Stimulated activated CD4-positive, alpha-beta T cell treated with anti-CD3 and anti-CD28 coated beads, Interleukin-4, amount 100 ng/mL, for 48 hours (primary cell): Measurements from ENCODE around the gene CDCA3.
A peak's percentile ranks its signal among the peaks of the same experiment; 100 is the strongest.
"Not testable (repeated sequence)": the region's sequence is repeated elsewhere in the genome, so short reads cannot be mapped to it uniquely, and the experiment has no call there.

Source experiments
- DNase-seq, 2 donors: peaks; one replicate each; pipeline ENCODE4 v3.0.0-alpha.2; 2020; ENCODE audit warnings: low read depth in 2 of 2

The CDCA3 gene

GRCh38 chr12:6872073-6873048 lies 21.3 kb upstream of the CDCA3 start:
- peak; percentile 79 for DNase-seq

- peak in 1 of 2 donors; percentile 30 for DNase-seq
These were observed 20.2 kb upstream of the CDCA3 start for GRCh38 chr12:6871052-6871957.

GRCh38 chr12:6870304-6870703 lies 19.2 kb upstream of the CDCA3 start:
- DNase-seq = not testable (repeated sequence)

GRCh38 chr12:6869049-6870021 lies 18.2 kb upstream of the CDCA3 start:
- DNase-seq = peak; percentile 76 to 78

GRCh38 chr12:6868211-6869048 lies 17.3 kb upstream of the CDCA3 start:
- DNase-seq = peak in 1 of 2 donors; percentile 22

GRCh38 chr12:6867413-6868210 lies 16.5 kb upstream of the CDCA3 start, which contains the start of gene TPI1:
Gene TPI1, plus strand, starts transcription at chr12:6867531. Its CDS starts 36 bp downstream, at chr12:6867567.
- peak; percentile 71 to 76 for DNase-seq

GRCh38 chr12:6866920-6867412 lies 15.9 kb upstream of the CDCA3 start:
- no peak for DNase-seq

GRCh38 chr12:6866163-6866919 lies 15.3 kb upstream of the CDCA3 start:
- DNase-seq = no peak

GRCh38 chr12:6865307-6865706 lies 14.2 kb upstream of the CDCA3 start:
- DNase-seq = not testable (repeated sequence)

GRCh38 chr12:6863586-6864321 lies 12.7 kb upstream of the CDCA3 start:
- no peak for DNase-seq

GRCh38 chr12:6863033-6863432 lies 11.9 kb upstream of the CDCA3 start:
- DNase-seq = no peak

GRCh38 chr12:6861391-6861790 lies 10.3 kb upstream of the CDCA3 start:
- no peak for DNase-seq

- no peak for DNase-seq
These were observed 9.9 kb upstream of the CDCA3 start for GRCh38 chr12:6860942-6861341.

GRCh38 chr12:6860116-6860515 lies 9.0 kb upstream of the CDCA3 start:
- DNase-seq = no peak

- no peak for DNase-seq
These were observed 7.7 kb upstream of the CDCA3 start for GRCh38 chr12:6858799-6859198.

- DNase-seq = no peak
These were observed 4.2 kb upstream of the CDCA3 start for GRCh38 chr12:6855322-6855721.

GRCh38 chr12:6854036-6854435 lies 3.0 kb upstream of the CDCA3 start:
- DNase-seq = no peak

GRCh38 chr12:6853626-6854025 lies 2.5 kb upstream of the CDCA3 start:
- DNase-seq = no peak
